NCI-H748 (cell line): ENCODE measurements around the gene DENND10.
A peak's percentile ranks its signal among the peaks of the same experiment; 100 is the strongest.
"Not testable (repeated sequence)": the region's sequence is repeated elsewhere in the genome, so short reads cannot be mapped to it uniquely, and the experiment has no call there.

ENCODE experiments used
- DNase-seq: peaks from one replicate; lab custom pipeline; 2025; ENCODE audit not compliant: unreplicated experiment; lab: John Stamatoyannopoulos, UW

DENND10 gene

GRCh38 chr10:119098576-119098975, 5.3 kb upstream of the DENND10 start:
- DNase-seq: no peak

- DNase-seq: no peak
These were observed 3.3 kb upstream of the DENND10 start for GRCh38 chr10:119100434-119101238.

- peak; percentile 64 for DNase-seq
These were observed 2.4 kb upstream of the DENND10 start for GRCh38 chr10:119101366-119102098.

- DNase-seq: no peak
These were observed 541 bp upstream of the DENND10 start for GRCh38 chr10:119103241-119103902.

- DNase-seq: peak; percentile 24
These were observed 722 bp downstream of the DENND10 start for GRCh38 chr10:119104654-119105015.

- DNase-seq: no peak
These were observed 1.2 kb downstream of the DENND10 start for GRCh38 chr10:119105155-119105554.

- not testable (repeated sequence) for DNase-seq
These were observed 2.0 kb downstream of the DENND10 start for GRCh38 chr10:119105899-119106298.

GRCh38 chr10:119107106-119107505, 3.2 kb downstream of the DENND10 start:
- not testable (repeated sequence) for DNase-seq

- not testable (repeated sequence) for DNase-seq
These were observed 3.9 kb downstream of the DENND10 start for GRCh38 chr10:119107771-119108170.

- DNase-seq: no peak
These were observed 8.1 kb downstream of the DENND10 start for GRCh38 chr10:119112056-119112455.

GRCh38 chr10:119113751-119114732, 10.1 kb downstream of the DENND10 start:
- no peak for DNase-seq

GRCh38 chr10:119115926-119116325, 12.0 kb downstream of the DENND10 start:
- DNase-seq: no peak

GRCh38 chr10:119116326-119116951, 12.5 kb downstream of the DENND10 start:
- no peak for DNase-seq

GRCh38 chr10:119118231-119118630, 14.3 kb downstream of the DENND10 start:
- DNase-seq: no peak

- no peak for DNase-seq
These were observed 15.5 kb downstream of the DENND10 start for GRCh38 chr10:119119400-119119799.

- no peak for DNase-seq
These were observed 16.5 kb downstream of the DENND10 start for GRCh38 chr10:119120413-119120867.

- no peak for DNase-seq
These were observed 17.0 kb downstream of the DENND10 start for GRCh38 chr10:119120875-119121274.

GRCh38 chr10:119125942-119126341, 22.0 kb downstream of the DENND10 start:
- DNase-seq: no peak

GRCh38 chr10:119129721-119130120, 25.8 kb downstream of the DENND10 start:
- no peak for DNase-seq
